ENCODE data around the gene SLC29A3. TPM values are rescaled to one million over a fixed set of nuclear protein-coding genes. Genes with fewer than 3 reads are reported as not detected.

Gene SLC29A3
- total RNA-seq, 1 donor from 2014 or later = 4.4 TPM

DNA sequence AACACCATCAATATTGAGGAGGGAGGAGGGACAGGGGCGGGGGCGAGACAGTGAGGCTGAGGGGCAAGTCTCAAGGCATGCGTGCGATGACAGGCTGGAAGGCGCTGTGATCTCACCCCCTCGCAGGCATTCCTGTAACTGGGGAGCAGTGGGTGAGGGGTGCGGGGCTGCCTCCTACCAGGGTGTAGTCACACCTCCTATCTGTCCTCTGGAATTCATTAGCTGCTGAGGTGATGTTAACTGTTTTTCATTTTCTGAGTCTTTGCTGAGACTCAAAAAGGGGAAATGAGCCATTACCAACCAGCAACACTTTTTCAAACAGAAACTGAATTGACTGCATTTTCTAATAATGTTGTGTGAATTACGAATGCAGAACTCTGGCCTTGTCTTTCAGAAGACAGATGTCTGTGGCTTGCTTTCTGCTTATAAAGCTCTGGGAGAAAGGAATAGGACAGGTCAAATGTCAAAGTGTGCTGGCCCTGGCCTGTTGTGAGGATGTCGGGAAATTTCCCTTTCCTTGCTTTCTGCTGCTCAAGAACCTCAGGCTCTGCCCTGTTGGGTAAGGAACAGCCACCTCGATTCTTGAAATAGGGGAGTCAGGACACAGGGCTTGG lies 53.9 kb downstream of the SLC29A3 start:
- H3K36me3 Mint-ChIP-seq (ENCODE audit: unreplicated experiment) = no peaks in the 10 kb centered on the region
- no peak for TF ChIP-seq CTCF (IDR thresholded peaks at IDR 0.05)
- H3K27ac Mint-ChIP-seq (ENCODE audit: unreplicated experiment) = no peak overlapping the region

DNA sequence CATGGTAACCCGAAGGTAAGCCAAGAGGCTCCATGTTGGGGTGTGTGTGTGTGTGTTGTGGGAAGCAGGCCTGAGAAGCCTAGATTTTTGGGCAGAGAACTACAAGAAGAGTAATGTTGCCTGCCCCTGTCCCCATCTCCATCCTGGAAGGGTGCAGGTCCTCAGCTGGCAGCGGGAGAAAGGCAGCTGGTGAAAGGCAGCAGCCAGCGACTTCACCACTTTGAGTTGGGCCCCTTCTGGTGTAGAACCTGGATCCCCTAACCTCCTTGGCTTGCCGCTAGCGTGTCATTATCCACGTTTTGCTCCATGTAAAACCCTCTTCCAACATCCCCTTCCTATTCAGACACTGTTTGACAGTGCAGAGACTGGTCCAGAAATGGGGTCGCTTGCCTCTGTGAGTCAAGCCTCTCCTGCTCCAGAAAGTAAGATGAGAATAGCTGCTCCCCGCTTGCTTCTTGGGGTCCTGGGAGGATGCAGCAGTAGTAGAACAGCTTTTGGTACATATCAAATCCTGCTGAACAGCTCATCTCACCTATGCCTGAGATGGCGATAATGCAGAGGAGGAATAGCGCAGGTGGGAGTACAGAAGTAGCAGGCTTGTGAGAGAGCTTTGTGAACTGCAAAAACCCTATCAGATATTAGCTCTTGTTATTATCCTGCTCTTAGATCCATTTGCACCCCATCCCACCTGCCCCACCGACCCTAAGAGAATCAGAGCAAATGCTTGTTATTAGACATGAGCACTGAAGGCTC lies 55.6 kb downstream of the SLC29A3 start:
- H3K4me1 Mint-ChIP-seq (ENCODE audit: unreplicated experiment) = no peaks in the 10 kb centered on the region
- H3K27me3 Mint-ChIP-seq (ENCODE audit: unreplicated experiment) = peaks cover 68% of the 10 kb centered on the region
- no peak for TF ChIP-seq CTCF (IDR thresholded peaks at IDR 0.05)
- no peaks in the 10 kb centered on the region for H3K9me3 Mint-ChIP-seq (ENCODE audit: unreplicated experiment)
- H3K4me3 Mint-ChIP-seq (ENCODE audit: unreplicated experiment) = no peak overlapping the region
- DNase-seq (ENCODE audit: extremely low spot score, unreplicated experiment) = no peak
- H3K36me3 Mint-ChIP-seq (ENCODE audit: unreplicated experiment) = no peaks in the 10 kb centered on the region
- no peak overlapping the region for H3K27ac Mint-ChIP-seq (ENCODE audit: unreplicated experiment)

More for the DNA sequence above, 53.9 kb downstream of the SLC29A3 start:
- Mint-ChIP-seq H3K4me1 (ENCODE audit: unreplicated experiment) (no peaks in the 10 kb centered on the region), H3K4me3 (ENCODE audit: unreplicated experiment) (no peak overlapping the region), H3K27me3 (ENCODE audit: unreplicated experiment) (peaks cover 62% of the 10 kb centered on the region), H3K9me3 (ENCODE audit: unreplicated experiment) (no peaks in the 10 kb centered on the region)
- no peak for DNase-seq (ENCODE audit: extremely low spot score, unreplicated experiment)

DNA sequence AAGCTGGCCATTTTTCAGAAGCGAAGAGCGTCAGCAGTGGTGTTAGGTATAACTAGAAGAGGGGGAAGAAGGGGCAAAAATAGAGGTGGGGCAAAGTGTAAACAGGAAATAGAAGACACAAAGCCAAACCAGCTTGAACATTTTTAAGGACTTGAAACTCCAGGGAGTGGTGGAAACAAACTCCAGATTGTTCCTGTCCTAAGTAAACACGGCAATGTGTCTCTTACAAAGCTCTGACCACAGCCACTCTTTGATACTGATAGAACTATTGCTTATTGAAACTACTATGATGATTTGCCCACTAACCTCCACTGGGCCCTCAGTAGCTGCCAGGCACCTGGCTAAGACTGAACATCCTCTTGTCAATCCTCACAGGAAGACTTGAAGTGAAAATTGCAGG lies 56.9 kb downstream of the SLC29A3 start:
- DNase-seq (ENCODE audit: extremely low spot score, unreplicated experiment) = no peak
- peaks cover 72% of the 10 kb centered on the region for H3K27me3 Mint-ChIP-seq (ENCODE audit: unreplicated experiment)
- no peaks in the 10 kb centered on the region for H3K9me3 Mint-ChIP-seq (ENCODE audit: unreplicated experiment)

DNA sequence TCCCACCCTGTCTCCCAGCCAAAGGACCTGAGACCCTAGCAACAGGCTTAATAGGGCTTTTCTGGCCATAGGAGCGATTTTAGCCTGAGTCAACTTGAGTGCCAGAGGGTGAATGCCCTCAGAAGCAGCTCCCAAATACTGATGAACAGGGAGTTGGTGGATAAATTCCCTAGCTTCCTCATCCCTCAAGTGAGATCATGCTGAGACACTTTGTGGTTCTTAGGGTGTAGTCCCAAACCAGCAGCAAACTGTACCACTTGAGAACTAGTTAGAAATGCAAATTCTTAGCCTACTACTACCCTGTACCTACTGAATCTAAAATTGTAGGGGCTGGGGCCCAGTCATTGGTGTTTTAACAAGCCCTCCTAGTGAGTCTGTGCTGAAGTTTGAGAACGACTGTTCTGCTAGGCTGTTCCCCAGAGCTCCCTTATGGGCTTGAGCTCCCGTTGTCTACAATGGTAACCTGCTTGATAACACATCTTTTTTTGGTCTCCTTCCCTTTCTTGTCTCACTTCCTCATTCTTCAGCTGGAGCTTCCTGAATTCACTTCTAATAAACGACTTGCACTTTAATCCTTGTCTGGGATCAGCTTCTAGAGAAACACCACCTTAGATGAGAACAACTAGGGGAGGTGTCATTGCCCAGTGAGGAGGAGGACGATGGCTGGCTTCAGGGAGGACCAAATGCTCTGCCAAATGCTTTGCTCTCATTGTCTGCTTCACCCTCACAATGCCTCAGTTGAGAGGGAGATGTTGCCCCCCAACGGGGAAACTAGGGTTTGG lies 59.5 kb downstream of the SLC29A3 start:
- peaks cover 66% of the 10 kb centered on the region for H3K27me3 Mint-ChIP-seq (ENCODE audit: unreplicated experiment)
- no peaks in the 10 kb centered on the region for H3K4me1 Mint-ChIP-seq (ENCODE audit: unreplicated experiment)
- no peaks in the 10 kb centered on the region for H3K36me3 Mint-ChIP-seq (ENCODE audit: unreplicated experiment)
- H3K4me3 Mint-ChIP-seq (ENCODE audit: unreplicated experiment) = no peak overlapping the region
- no peak for TF ChIP-seq CTCF (IDR thresholded peaks at IDR 0.05)
- DNase-seq (ENCODE audit: extremely low spot score, unreplicated experiment) = no peak
- H3K9me3 Mint-ChIP-seq (ENCODE audit: unreplicated experiment) = no peaks in the 10 kb centered on the region
- H3K27ac Mint-ChIP-seq (ENCODE audit: unreplicated experiment) = no peak overlapping the region

More for the DNA sequence above, 56.9 kb downstream of the SLC29A3 start:
- H3K4me1 Mint-ChIP-seq (ENCODE audit: unreplicated experiment) = no peaks in the 10 kb centered on the region
- no peak overlapping the region for H3K27ac Mint-ChIP-seq (ENCODE audit: unreplicated experiment)
- H3K4me3 Mint-ChIP-seq (ENCODE audit: unreplicated experiment) = no peak overlapping the region
- no peaks in the 10 kb centered on the region for H3K36me3 Mint-ChIP-seq (ENCODE audit: unreplicated experiment)
- TF ChIP-seq CTCF (IDR thresholded peaks at IDR 0.05) = no peak
